HG03108 (cell line): ENCODE results near the gene RB1.

ENCODE experiments used
- ATAC-seq: cut with Tn5 transposase; IDR thresholded peaks from one replicate; pipeline ENCODE4 v1.9.1; 2021; ENCODE audit warnings: moderate library complexity; ENCODE audit not compliant: unreplicated experiment

RB1 gene

GRCh38 chr13:48303359-48304142, at the start of gene RB1:
RB1 (plus strand) TSS chr13:48303751; CDS start chr13:48303913, 162 bp downstream.
- ATAC-seq, result peak; percentile 67

DNA sequence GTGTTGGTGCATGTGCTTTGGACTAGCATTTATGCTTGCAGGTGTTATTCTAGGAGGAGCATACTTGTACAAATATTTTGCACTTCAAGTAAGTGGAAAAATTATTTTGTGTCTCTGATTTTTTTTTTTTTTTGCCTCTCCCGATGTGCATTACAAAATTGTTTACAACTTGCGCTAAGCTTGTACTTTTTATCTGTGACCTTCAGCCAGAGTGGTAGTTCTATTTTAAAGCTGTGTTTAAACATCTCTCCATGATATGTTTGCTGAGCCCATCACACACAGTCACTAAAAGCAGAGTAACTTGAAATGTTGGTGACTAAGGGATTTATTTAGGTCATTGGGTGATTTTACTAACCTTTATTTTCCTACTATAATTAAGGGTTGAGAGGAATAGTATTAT, 49.7 kb upstream of the RB1 start:
- no peak for ATAC-seq

DNA sequence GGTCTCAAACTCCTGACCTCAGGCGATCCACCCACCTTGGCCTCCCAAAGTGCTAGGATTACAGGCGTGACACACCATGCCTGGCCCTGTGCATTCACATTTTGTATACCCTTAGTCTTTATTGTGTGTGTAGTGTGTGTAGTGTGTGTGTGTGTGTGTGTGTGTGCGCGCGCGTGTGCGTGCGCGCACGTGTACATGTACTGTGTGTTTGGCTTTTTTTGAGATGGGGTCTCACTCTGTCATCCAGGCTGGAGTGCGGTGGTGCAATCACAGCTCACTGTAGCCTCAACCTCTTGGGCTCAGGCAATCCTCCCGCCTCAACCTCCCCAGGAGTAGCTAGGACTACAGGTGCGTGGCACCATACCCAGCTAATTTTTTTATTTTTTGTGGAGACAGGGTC, 48.5 kb upstream of the RB1 start:
- ATAC-seq, result no peak

DNA sequence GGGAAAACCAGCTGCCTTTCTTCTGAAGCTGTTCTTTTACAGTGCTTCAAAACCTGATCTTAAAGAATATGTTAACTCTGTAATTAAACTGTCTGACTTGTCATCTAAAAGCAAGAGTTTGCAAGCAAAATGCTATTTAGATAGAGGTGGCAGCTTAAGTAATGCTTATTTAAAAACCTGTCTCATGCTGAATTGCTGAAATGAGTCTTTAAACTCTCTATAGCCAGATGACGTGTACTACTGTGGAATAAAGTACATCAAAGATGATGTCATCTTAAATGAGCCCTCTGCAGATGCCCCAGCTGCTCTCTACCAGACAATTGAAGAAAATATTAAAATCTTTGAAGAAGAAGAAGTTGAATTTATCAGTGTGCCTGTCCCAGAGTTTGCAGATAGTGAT, 47.6 kb upstream of the RB1 start:
- ATAC-seq, result no peak

DNA sequence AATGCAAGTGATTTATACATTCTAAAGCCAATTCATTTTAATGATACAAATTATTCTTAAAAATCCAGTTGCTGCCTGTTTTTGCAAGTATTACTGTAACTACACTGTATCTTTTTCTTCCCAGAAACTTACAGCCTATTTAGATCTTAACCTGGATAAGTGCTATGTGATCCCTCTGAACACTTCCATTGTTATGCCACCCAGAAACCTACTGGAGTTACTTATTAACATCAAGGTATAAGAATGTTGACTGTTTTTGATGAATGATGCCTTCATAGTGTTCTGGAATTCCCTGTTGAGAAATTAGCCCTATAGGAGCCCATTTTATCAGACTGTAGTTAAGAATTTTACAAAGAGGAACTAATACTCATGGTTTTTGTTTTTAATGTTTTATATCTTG, 45.5 kb upstream of the RB1 start:
- ATAC-seq, result no peak

- ATAC-seq, result no peak
These were observed 45.1 kb upstream of the RB1 start for GRCh38 chr13:48258430-48258829.

- ATAC-seq, result no peak
These were observed 42.6 kb upstream of the RB1 start for GRCh38 chr13:48260970-48261369.

- no peak for ATAC-seq
These were observed 40.4 kb upstream of the RB1 start for GRCh38 chr13:48263196-48263595.

- ATAC-seq, result no peak
These were observed 39.5 kb upstream of the RB1 start for GRCh38 chr13:48264058-48264457.

GRCh38 chr13:48265217-48265815, 38.2 kb upstream of the RB1 start:
- ATAC-seq, result peak; percentile 76

DNA sequence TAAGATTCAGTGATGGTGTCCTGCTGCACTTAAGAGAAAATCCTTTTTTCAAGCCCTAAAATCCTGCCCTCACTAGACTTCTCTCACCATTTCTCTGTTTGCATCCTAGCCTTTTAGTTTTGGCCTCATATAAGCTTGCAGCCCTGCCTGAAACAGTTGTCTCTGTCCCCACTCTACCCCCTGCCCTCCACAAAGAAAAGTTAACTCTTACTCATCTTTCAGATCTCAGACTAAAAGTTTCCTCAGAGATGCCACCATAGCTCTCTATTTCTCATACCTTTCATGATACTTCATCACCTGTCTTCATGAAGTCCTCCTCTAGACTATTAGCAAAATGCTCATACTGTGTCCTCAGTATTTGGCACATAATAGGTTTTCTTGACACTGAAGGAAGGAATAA, 37.4 kb upstream of the RB1 start:
- no peak for ATAC-seq

GRCh38 chr13:48266701-48267639, 36.6 kb upstream of the RB1 start:
- no peak for ATAC-seq

GRCh38 chr13:48268019-48268418, 35.5 kb upstream of the RB1 start:
- no peak for ATAC-seq

DNA sequence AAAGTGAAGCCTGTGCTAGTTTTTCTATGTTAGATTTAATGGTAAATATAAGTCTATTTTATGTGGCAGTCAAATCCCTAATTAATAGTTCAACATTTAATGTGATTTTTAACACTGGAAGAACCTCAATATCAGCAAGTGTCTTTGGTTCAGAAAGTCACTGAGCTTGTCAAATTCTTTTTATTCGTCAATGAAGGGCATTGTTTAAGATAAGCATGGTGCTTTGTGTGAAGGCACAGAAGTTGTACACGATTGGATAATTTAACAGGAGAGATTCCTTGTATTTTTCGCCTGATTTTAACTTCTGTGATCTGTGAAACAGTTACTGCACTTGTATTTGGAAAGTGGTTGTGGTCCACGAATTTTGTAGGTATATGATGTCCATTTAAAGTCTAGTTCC, 30.2 kb upstream of the RB1 start:
- ATAC-seq, result no peak

GRCh38 chr13:48275507-48275906, 28.0 kb upstream of the RB1 start:
- ATAC-seq, result no peak

- no peak for ATAC-seq
These were observed 24.7 kb upstream of the RB1 start for GRCh38 chr13:48278806-48279205.

GRCh38 chr13:48281556-48281955, 22.0 kb upstream of the RB1 start:
- no peak for ATAC-seq

DNA sequence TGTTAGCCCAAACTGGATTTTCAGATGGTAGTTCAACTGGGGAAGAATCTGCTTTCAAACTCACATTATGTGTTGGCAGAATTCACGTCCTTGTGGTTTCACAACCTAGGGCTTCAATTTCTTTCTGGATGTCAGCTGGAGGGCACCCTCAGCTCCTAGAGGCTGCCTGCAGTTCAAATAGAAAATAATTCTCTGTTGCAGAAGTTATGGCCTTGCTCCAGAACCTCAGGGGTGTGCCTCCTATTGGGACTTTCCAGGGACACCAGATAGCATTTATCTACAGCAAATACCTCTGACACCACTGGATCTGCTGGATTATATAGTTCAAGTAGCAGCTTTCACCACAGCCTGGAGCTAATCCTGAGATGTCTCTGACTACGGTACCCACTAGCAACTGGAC, 11.8 kb upstream of the RB1 start:
- ATAC-seq, result no peak

DNA sequence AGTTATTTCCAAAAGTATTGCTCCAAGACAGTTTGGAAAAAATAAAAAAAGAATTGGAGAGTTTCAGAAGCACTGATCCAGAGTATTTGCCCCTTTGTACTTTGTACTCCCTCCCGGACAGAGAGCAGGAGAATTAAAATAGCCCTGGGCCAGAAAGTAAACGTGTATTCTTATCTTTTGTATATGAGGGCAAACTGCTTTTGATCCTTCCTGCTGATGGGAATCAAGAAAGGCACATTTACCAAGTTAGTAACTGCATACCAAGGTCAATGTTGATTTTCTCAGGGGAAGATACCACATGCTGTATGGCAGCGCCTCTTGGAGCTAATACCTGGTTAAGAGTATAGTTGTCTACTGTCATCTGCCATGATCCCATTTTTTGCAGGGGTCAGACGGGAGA, 10.9 kb upstream of the RB1 start:
- ATAC-seq, result no peak

DNA sequence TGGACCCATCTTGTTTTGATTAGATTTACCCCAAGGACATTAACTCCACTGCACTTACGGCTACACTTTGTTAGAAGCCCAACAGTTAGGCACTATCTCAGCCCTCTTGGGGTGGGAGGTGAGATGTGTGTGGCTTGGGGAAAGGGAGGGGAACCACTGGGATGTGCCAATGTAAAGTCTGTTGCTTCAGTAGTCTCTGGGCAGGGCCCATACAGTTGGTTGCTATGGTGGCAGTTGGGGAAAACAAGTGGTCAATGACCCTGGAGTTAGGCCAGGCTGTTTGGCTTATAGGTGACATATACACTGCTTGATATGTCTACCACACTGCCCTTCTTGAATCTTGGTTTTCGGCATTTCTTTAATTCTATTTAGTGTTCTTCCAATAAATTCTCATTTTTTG, 8.9 kb upstream of the RB1 start:
- no peak for ATAC-seq

- no peak for ATAC-seq
These were observed 8.3 kb upstream of the RB1 start for GRCh38 chr13:48295271-48295670.

GRCh38 chr13:48296528-48296927, 7.0 kb upstream of the RB1 start:
- no peak for ATAC-seq
